Measurements from ENCODE around the gene TEDC1.

Gene TEDC1

DNA sequence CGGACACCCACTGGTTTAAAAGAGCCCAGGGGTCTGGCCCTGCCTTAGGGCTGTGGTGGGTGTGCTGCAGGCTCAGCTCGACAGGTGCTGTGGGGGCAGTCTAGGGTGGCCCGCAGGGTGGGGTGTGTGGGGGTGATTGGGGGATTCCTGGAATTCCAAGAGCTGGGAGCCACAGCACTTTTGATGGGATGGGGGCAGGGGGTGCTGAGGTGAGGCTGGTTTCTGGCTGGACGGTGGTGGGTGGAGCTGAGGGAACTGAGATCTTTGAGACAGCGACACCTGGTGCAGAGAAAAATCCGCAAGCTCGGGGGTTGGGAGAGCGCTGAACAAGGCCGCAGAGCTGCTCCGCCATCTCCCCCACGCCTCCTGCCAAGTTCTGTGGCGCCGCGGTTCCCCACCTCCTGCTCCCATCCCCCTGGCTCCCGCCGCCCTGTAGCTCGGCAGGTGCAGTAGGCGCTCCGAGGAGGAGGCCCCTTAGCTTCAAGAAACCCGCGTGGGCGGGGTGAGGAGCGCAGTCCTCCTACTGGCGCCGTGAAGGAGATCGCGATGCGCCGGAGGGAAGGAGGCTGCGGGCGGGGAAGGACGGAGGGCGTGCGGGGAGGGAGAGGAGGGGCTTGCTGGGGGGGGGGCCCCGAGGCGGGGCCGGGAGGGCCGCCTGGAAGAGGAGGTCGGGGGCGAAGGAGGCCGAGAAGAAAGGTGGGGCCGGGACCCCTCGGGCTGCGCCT lies 1.3 kb upstream of the TEDC1 start:
- Histone ChIP-seq H3K4me2 (ENCODE audit: low read depth, low read length) (peak overlapping the region; percentile 98), H3K27me3 (replicated peaks; ENCODE audit: insufficient read depth, low read length) (peaks cover 10% of the 10 kb centered on the region; the same call in 1 of the 2 replicates), H3K9ac (ENCODE audit: low read length) (peak overlapping the region; percentile 97), H3K36me3 (replicated peaks; ENCODE audit: insufficient read depth, low read length) (no peaks in the 10 kb centered on the region), H3K27ac (ENCODE audit: low read length) (peak overlapping the region; percentile 92), H4K20me1 (ENCODE audit: insufficient read depth, low read length) (0 out of 2 replicates have a peak, but pooled peaks cover 4% of the 10 kb centered on the region), H3K9me3 (replicated peaks; ENCODE audit: insufficient read depth, low read length) (no peaks in the 10 kb centered on the region), H3K9me2 (replicated peaks; ENCODE audit: insufficient read depth, low read length) (no peaks in the 10 kb centered on the region), H3K4me1 (ENCODE audit: low read length) (peaks cover 17% of the 10 kb centered on the region), H3F3A (ENCODE audit: insufficient read depth, low read length) (peaks cover 8% of the 10 kb centered on the region; the same call in 1 of the 2 replicates), H2AFZ (ENCODE audit: low read length) (peak overlapping the region; percentile 76), H3K4me3 (ENCODE audit: low read length) (peak overlapping the region; percentile 87), H3K79me2 (ENCODE audit: low read length) (peaks cover 29% of the 10 kb centered on the region)
- DNase-seq: peak; percentile 90
- TF ChIP-seq, protein P1, sequence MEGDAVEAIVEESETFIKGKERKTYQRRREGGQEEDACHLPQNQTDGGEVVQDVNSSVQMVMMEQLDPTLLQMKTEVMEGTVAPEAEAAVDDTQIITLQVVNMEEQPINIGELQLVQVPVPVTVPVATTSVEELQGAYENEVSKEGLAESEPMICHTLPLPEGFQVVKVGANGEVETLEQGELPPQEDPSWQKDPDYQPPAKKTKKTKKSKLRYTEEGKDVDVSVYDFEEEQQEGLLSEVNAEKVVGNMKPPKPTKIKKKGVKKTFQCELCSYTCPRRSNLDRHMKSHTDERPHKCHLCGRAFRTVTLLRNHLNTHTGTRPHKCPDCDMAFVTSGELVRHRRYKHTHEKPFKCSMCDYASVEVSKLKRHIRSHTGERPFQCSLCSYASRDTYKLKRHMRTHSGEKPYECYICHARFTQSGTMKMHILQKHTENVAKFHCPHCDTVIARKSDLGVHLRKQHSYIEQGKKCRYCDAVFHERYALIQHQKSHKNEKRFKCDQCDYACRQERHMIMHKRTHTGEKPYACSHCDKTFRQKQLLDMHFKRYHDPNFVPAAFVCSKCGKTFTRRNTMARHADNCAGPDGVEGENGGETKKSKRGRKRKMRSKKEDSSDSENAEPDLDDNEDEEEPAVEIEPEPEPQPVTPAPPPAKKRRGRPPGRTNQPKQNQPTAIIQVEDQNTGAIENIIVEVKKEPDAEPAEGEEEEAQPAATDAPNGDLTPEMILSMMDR (IDR thresholded peaks at IDR 0.05; ENCODE audit: low read length): peak; percentile 62
- no peak for TF ChIP-seq EZH2 (optimal IDR thresholded peaks at IDR 0.05; ENCODE audit: low read depth, low read length)

GRCh38 chr14:105490267-105490571 lies 827 bp upstream of the TEDC1 start:
- Histone ChIP-seq H3K4me2 (ENCODE audit: low read depth, low read length) (peak overlapping the region; percentile 98), H3K36me3 (replicated peaks; ENCODE audit: insufficient read depth, low read length) (no peaks in the 10 kb centered on the region), H3K4me1 (ENCODE audit: low read length) (peaks cover 17% of the 10 kb centered on the region), H4K20me1 (ENCODE audit: insufficient read depth, low read length) (0 out of 2 replicates have a peak, but pooled peaks cover 4% of the 10 kb centered on the region), H3K9ac (ENCODE audit: low read length) (peak overlapping the region; percentile 97), H3K9me3 (replicated peaks; ENCODE audit: insufficient read depth, low read length) (no peaks in the 10 kb centered on the region), H3F3A (ENCODE audit: insufficient read depth, low read length) (peaks cover 8% of the 10 kb centered on the region; the same call in 1 of the 2 replicates), H3K9me2 (replicated peaks; ENCODE audit: insufficient read depth, low read length) (no peaks in the 10 kb centered on the region), H3K79me2 (ENCODE audit: low read length) (peaks cover 29% of the 10 kb centered on the region), H3K27ac (ENCODE audit: low read length) (peak overlapping the region; percentile 92), H2AFZ (ENCODE audit: low read length) (peak overlapping the region; percentile 76; the same call in 1 of the 2 replicates), H3K4me3 (ENCODE audit: low read length) (peak overlapping the region; percentile 87), H3K27me3 (replicated peaks; ENCODE audit: insufficient read depth, low read length) (peaks cover 10% of the 10 kb centered on the region; the same call in 1 of the 2 replicates)
- no peak for DNase-seq
- TF ChIP-seq, protein P1 (IDR thresholded peaks at IDR 0.05; ENCODE audit: low read length): no peak
- TF ChIP-seq EZH2phosphoT487 (IDR thresholded peaks at IDR 0.05; ENCODE audit: low read length) (no peak), EZH2 (optimal IDR thresholded peaks at IDR 0.05; ENCODE audit: low read depth, low read length) (no peak)

- Histone ChIP-seq H3K9me3 (replicated peaks; ENCODE audit: insufficient read depth, low read length) (no peaks in the 10 kb centered on the region), H3F3A (ENCODE audit: insufficient read depth, low read length) (peaks cover 8% of the 10 kb centered on the region; the same call in 1 of the 2 replicates), H3K4me2 (ENCODE audit: low read depth, low read length) (peak overlapping the region; percentile 70; the same call in 1 of the 2 replicates), H3K27me3 (replicated peaks; ENCODE audit: insufficient read depth, low read length) (0 out of 2 replicates have a peak, but pooled peaks cover under 1% of the 10 kb centered on the region), H2AFZ (ENCODE audit: low read length) (peak overlapping the region; percentile 69), H3K36me3 (replicated peaks; ENCODE audit: insufficient read depth, low read length) (no peaks in the 10 kb centered on the region), H3K9ac (ENCODE audit: low read length) (peak overlapping the region; percentile 96), H4K20me1 (ENCODE audit: insufficient read depth, low read length) (0 out of 2 replicates have a peak, but pooled peaks cover 4% of the 10 kb centered on the region), H3K27ac (ENCODE audit: low read length) (peak overlapping the region; percentile 92), H3K79me2 (ENCODE audit: low read length) (peaks cover 29% of the 10 kb centered on the region), H3K4me1 (ENCODE audit: low read length) (peaks cover 17% of the 10 kb centered on the region), H3K4me3 (ENCODE audit: low read length) (peak overlapping the region; percentile 90), H3K9me2 (replicated peaks; ENCODE audit: insufficient read depth, low read length) (no peaks in the 10 kb centered on the region)
- peak; percentile 80 for DNase-seq
- TF ChIP-seq, protein P1 (IDR thresholded peaks at IDR 0.05; ENCODE audit: low read length): no peak
- TF ChIP-seq EZH2phosphoT487 (IDR thresholded peaks at IDR 0.05; ENCODE audit: low read length) (no peak), EZH2 (optimal IDR thresholded peaks at IDR 0.05; ENCODE audit: low read depth, low read length) (no peak)
Measured at GRCh38 chr14:105491366-105491973, 424 bp downstream of the TEDC1 start.
